ENCODE measurements around the gene CLEC16A.

- TF ChIP-seq YY1 (IDR thresholded peaks at IDR 0.05; ENCODE audit: low read depth) (no peak), RAD21 (IDR thresholded peaks at IDR 0.05; ENCODE audit: low read depth) (no peak), EP300 (IDR thresholded peaks at IDR 0.05; ENCODE audit: borderline replicate concordance) (no peak), CEBPB (IDR thresholded peaks at IDR 0.05) (no peak), MAX (IDR thresholded peaks at IDR 0.05) (no peak), REST (IDR thresholded peaks at IDR 0.05; ENCODE audit: low read depth) (no peak), USF1 (IDR thresholded peaks at IDR 0.05) (no peak), TAF1 (IDR thresholded peaks at IDR 0.05; ENCODE audit: low read depth) (no peak), FOXM1 (IDR thresholded peaks at IDR 0.05; ENCODE audit: borderline replicate concordance, low read depth) (no peak), ZBTB7A (IDR thresholded peaks at IDR 0.05; ENCODE audit: low read depth) (no peak), TCF12 (IDR thresholded peaks at IDR 0.05; ENCODE audit: low read depth) (no peak), CREB1 (IDR thresholded peaks at IDR 0.05; ENCODE audit: low read depth) (no peak), EGR1 (IDR thresholded peaks at IDR 0.05) (no peak), TEAD4 (IDR thresholded peaks at IDR 0.05) (no peak)
Measured at GRCh38 chr16:11023262-11024039, 79.1 kb downstream of the CLEC16A start.
